ENCODE results near the gene DRC7. TPM values are rescaled to one million over a fixed set of nuclear protein-coding genes. Genes with fewer than 3 reads are reported as not detected.

DRC7 gene
- total RNA-seq, 1 donor from 2014 or later, result not detected

- intact Hi-C loops (cut with DNase I), result no loop called here
- Histone ChIP-seq H3K36me3 (peaks cover 9 to 29% of the 10 kb centered on the region in 2 donors), H3K27ac (no peak overlapping the region), H3K9me3 (no peaks in the 10 kb centered on the region), H3K27me3 (no peaks in the 10 kb centered on the region), H3K4me3 (no peak overlapping the region), H3K4me1 (no peaks in the 10 kb centered on the region)
- DNase-seq (ENCODE audit: low spot score in 2 of 2), result no peak
- TF ChIP-seq CTCF (IDR thresholded peaks at IDR 0.05), result no peak
Observed at GRCh38 chr16:57781349-57781740, 86.7 kb downstream of the DRC7 start.

Other genes with a start within 250 kb of the DRC7 start
- 28.7 TPM for gene CIAPIN1, start 247.4 kb upstream of the DRC7 start, total RNA-seq
- 35.7 TPM for gene COQ9, start 247.3 kb upstream of the DRC7 start, total RNA-seq
- gene POLR2C, start 232.1 kb upstream of the DRC7 start, total RNA-seq, result 110 TPM
- gene DOK4, start 208.3 kb upstream of the DRC7 start, total RNA-seq, result 40.2 TPM
- 13.7 TPM for gene CCDC102A, start 158.2 kb upstream of the DRC7 start, total RNA-seq
- gene ADGRG5, start 152.2 kb upstream of the DRC7 start, total RNA-seq, result not detected
- gene ADGRG1, start 66.2 kb upstream of the DRC7 start, total RNA-seq, result 343 TPM
- not detected for gene ADGRG3, start 26.5 kb upstream of the DRC7 start, total RNA-seq
- gene KATNB1, start 41.0 kb downstream of the DRC7 start, total RNA-seq, result 35.3 TPM
- 54.9 TPM for gene KIFC3, start 107.7 kb downstream of the DRC7 start, total RNA-seq